Nephron (organoid): ENCODE results near the gene ZNF385D.

ENCODE experiments used
- H3K27ac Mint-ChIP-seq, 3 experiments: 2 replicates each; pipeline ENCODE4 v1.8.0; 2020; ENCODE audit warnings: mixed read lengths in 3 of 3, mild to moderate bottlenecking in 2 of 3, moderate library complexity in 1 of 3
- H3K27me3 Mint-ChIP-seq: 2 replicates; pipeline ENCODE4 v1.8.0; 2021; ENCODE audit warnings: low read depth, mild to moderate bottlenecking, moderate library complexity, mixed read lengths
- H3K36me3 Mint-ChIP-seq: 2 replicates; pipeline ENCODE4 v1.8.0; 2020; ENCODE audit warnings: low read depth, mixed read lengths
- H3K4me1 Mint-ChIP-seq: 2 replicates; pipeline ENCODE4 v1.8.0; 2020; ENCODE audit warnings: mixed read lengths
- H3K4me3 Mint-ChIP-seq, 3 experiments: 2 replicates each; pipeline ENCODE4 v1.8.0; 2020; ENCODE audit warnings: mild to moderate bottlenecking in 3 of 3, mixed read lengths in 3 of 3, moderate library complexity in 2 of 3
- H3K9me3 Mint-ChIP-seq: 2 replicates; pipeline ENCODE4 v1.8.0; 2020; ENCODE audit warnings: mixed read lengths
- TF ChIP-seq, protein P1 (sequence below), 3 experiments: fragments of 200-600 bp; sonication (generic); IDR thresholded peaks; one replicate each; pipeline ENCODE4 v1.5.0; 2021; ENCODE audit warnings: antibody characterized with exemption in 3 of 3; ENCODE audit not compliant: unreplicated experiment in 3 of 3

The ZNF385D gene

DNA sequence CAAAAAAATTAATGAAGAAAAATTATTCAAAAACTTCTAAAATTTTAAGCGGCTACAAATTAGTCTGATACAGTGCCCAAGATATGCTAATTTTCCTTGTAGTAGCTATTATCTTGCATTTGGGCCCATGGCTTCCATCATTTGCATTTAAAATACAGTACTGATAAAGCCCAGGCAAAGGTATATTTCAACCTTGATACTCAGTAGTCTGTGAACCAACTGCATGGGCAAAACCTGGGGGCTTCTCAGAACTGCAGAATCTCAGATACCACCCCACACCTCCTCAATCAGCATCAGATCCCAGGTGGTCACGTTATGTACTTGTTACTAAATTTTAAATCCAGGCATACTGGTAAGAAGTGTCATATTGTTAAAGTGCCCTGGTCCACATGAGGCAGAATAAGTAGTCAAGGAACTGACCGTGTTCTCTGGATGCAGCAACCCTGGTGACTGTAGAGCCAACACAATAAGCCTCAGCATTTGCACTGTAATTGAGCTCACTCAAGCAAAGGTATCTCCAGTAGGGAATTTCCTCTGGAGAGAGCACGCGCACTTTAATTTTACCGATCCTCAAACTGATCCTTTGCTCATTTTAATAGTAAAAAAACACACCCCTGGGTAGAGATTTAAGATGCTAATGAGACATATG lies 31.9 kb downstream of the ZNF385D start:
- H3K4me1 Mint-ChIP-seq, result no peaks in the 10 kb centered on the region
- TF ChIP-seq, protein P1, sequence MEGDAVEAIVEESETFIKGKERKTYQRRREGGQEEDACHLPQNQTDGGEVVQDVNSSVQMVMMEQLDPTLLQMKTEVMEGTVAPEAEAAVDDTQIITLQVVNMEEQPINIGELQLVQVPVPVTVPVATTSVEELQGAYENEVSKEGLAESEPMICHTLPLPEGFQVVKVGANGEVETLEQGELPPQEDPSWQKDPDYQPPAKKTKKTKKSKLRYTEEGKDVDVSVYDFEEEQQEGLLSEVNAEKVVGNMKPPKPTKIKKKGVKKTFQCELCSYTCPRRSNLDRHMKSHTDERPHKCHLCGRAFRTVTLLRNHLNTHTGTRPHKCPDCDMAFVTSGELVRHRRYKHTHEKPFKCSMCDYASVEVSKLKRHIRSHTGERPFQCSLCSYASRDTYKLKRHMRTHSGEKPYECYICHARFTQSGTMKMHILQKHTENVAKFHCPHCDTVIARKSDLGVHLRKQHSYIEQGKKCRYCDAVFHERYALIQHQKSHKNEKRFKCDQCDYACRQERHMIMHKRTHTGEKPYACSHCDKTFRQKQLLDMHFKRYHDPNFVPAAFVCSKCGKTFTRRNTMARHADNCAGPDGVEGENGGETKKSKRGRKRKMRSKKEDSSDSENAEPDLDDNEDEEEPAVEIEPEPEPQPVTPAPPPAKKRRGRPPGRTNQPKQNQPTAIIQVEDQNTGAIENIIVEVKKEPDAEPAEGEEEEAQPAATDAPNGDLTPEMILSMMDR (IDR thresholded peaks at IDR 0.05; ENCODE audit: unreplicated experiment in 3 of 3), result no peak
- H3K4me3 Mint-ChIP-seq, result peak overlapping the region in 1 of 3 experiments; percentile 48
- peak overlapping the region in 1 of 3 experiments; percentile 38 for H3K27ac Mint-ChIP-seq
- peaks cover 8% of the 10 kb centered on the region for H3K36me3 Mint-ChIP-seq
- H3K27me3 Mint-ChIP-seq, result no peaks in the 10 kb centered on the region
- peaks cover 27% of the 10 kb centered on the region for H3K9me3 Mint-ChIP-seq

- Mint-ChIP-seq H3K4me3 (no peak overlapping the region), H3K27ac (no peak overlapping the region), H3K36me3 (peaks cover 8% of the 10 kb centered on the region), H3K27me3 (no peaks in the 10 kb centered on the region), H3K4me1 (no peaks in the 10 kb centered on the region), H3K9me3 (peaks cover 21% of the 10 kb centered on the region)
- TF ChIP-seq, protein P1 (IDR thresholded peaks at IDR 0.05; ENCODE audit: unreplicated experiment in 3 of 3), result no peak
Measured at GRCh38 chr3:21718161-21718765, 32.7 kb downstream of the ZNF385D start.

DNA sequence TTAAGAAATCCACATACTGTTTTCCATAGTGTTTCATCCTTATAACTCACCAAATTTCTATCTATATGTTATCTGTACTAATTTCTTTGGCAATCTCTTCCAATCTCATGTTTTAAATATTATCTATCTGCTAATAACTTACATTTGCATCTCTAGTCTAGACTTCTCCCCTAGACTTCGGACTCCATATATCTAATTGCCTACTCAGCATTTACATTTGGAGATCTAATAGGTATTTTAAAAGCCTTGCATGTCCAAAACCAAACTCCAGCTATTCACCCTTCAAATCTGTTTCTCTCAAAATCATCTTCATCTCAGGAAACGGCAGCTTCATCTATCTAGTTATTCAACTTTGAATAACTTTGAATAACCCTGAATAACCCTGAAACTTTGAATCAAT lies 35.3 kb downstream of the ZNF385D start:
- H3K4me1 Mint-ChIP-seq, result no peaks in the 10 kb centered on the region
- TF ChIP-seq, protein P1 (IDR thresholded peaks at IDR 0.05; ENCODE audit: unreplicated experiment in 3 of 3), result no peak
- no peak overlapping the region for H3K4me3 Mint-ChIP-seq
- H3K27me3 Mint-ChIP-seq, result no peaks in the 10 kb centered on the region
- peaks cover 8% of the 10 kb centered on the region for H3K36me3 Mint-ChIP-seq
- peaks cover 12% of the 10 kb centered on the region for H3K9me3 Mint-ChIP-seq
- H3K27ac Mint-ChIP-seq, result no peak overlapping the region

- TF ChIP-seq, protein P1 (IDR thresholded peaks at IDR 0.05; ENCODE audit: unreplicated experiment in 3 of 3), result no peak
- H3K4me3 Mint-ChIP-seq, result no peak overlapping the region
- no peaks in the 10 kb centered on the region for H3K27me3 Mint-ChIP-seq
- H3K27ac Mint-ChIP-seq, result no peak overlapping the region
- H3K36me3 Mint-ChIP-seq, result no peaks in the 10 kb centered on the region
- H3K9me3 Mint-ChIP-seq, result peaks cover 8% of the 10 kb centered on the region
- H3K4me1 Mint-ChIP-seq, result no peaks in the 10 kb centered on the region
Measured at GRCh38 chr3:21705769-21706168, 45.2 kb downstream of the ZNF385D start.

- Mint-ChIP-seq H3K9me3 (peaks cover 8% of the 10 kb centered on the region), H3K27me3 (no peaks in the 10 kb centered on the region), H3K27ac (no peak overlapping the region), H3K36me3 (no peaks in the 10 kb centered on the region), H3K4me3 (no peak overlapping the region), H3K4me1 (no peaks in the 10 kb centered on the region)
- TF ChIP-seq, protein P1 (IDR thresholded peaks at IDR 0.05; ENCODE audit: unreplicated experiment in 3 of 3), result no peak
Measured at GRCh38 chr3:21704796-21705195, 46.2 kb downstream of the ZNF385D start.

DNA sequence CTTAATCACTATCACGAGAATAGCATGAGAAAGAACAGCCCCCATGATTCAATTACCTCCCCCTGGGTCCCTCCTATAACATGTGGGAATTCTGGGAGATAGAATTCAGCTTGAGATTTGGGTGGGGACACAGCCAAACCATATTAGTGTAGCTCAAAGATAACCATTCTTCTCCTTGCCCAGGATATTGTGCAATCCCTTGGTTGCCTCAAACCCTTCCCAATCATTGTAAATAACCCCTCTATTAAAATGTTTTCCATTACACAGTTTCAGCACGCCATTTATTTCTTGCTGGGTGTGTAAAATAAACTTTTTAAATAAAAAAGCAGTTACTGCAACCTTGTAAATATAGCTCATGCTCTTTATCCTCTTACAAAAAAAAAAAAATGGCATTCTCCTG lies 47.7 kb downstream of the ZNF385D start:
- TF ChIP-seq, protein P1 (IDR thresholded peaks at IDR 0.05; ENCODE audit: unreplicated experiment in 3 of 3), result no peak
- H3K4me1 Mint-ChIP-seq, result no peaks in the 10 kb centered on the region
- H3K9me3 Mint-ChIP-seq, result peaks cover 8% of the 10 kb centered on the region
- no peaks in the 10 kb centered on the region for H3K27me3 Mint-ChIP-seq
- no peak overlapping the region for H3K27ac Mint-ChIP-seq
- no peaks in the 10 kb centered on the region for H3K36me3 Mint-ChIP-seq
- no peak overlapping the region for H3K4me3 Mint-ChIP-seq
